PC-9 (cell line): ENCODE data around the gene NEURL2. TPM values are rescaled to one million over a fixed set of nuclear protein-coding genes. Genes with fewer than 3 reads are reported as not detected.

Experiments used
- BruUV-seq: library from RNA; stranded (reverse); fragments of 400-500 nt; replicated peaks from 2 replicates; lab custom pipeline; 2021; lab: Mats Ljungman, UMichigan
- CTCF ChIA-PET: fragments of 300-600 bp; sonication (Branson Sonifier 250); formaldehyde crosslinking; loops from one replicate; lab custom pipeline; 2022; ENCODE audit warnings: antibody characterized with exemption; lab: Charles Lee
- POLR2A ChIA-PET: fragments of 300-600 bp; sonication (Branson Sonifier 250); formaldehyde crosslinking; loops from one replicate; lab custom pipeline; 2022; ENCODE audit warnings: antibody characterized with exemption; ENCODE audit not compliant: unreplicated experiment; lab: Charles Lee
- DNase-seq, 2 experiments: peaks; one replicate each; pipeline versions ENCODE4 v3.0.0 to v3.0.0-alpha.2; 2015 to 2022; ENCODE audit warnings: mixed read lengths in 1 of 2
- H2AFZ ChIP-seq: fragments of 200-600 bp; sonication (generic); 2 replicates; pipeline ENCODE4 v1.8.1; 2017; ENCODE audit warnings: antibody characterized with exemption
- H3F3A ChIP-seq: fragments of 200-600 bp; sonication (generic); 2 replicates; pipeline ENCODE4 v1.8.1; 2017; ENCODE audit warnings: antibody characterized with exemption, mild to moderate bottlenecking, low read depth; ENCODE audit not compliant: insufficient read depth
- H3K27ac ChIP-seq: fragments of 200-600 bp; sonication (generic); 2 replicates; pipeline ENCODE4 v1.6.1; 2016; ENCODE audit warnings: mixed run types
- H3K27me3 ChIP-seq: fragments of 200-600 bp; sonication (generic); 2 replicates; pipeline ENCODE4 v1.6.1; 2016; ENCODE audit warnings: low read depth, mixed run types; ENCODE audit not compliant: insufficient read depth
- H3K36me3 ChIP-seq: fragments of 200-600 bp; sonication (generic); 2 replicates; pipeline ENCODE4 v1.6.1; 2016; ENCODE audit warnings: low read depth, mixed run types
- H3K4me1 ChIP-seq: fragments of 200-600 bp; sonication (generic); replicated peaks from 2 replicates; pipeline ENCODE4 v1.6.1; 2016; ENCODE audit warnings: mixed run types; ENCODE audit not compliant: insufficient read depth
- H3K4me2 ChIP-seq: fragments of 200-600 bp; sonication (generic); 2 replicates; pipeline ENCODE4 v1.6.1; 2017; ENCODE audit warnings: mixed run types
- H3K4me3 ChIP-seq: fragments of 200-600 bp; sonication (generic); 2 replicates; pipeline ENCODE4 v1.6.1; 2016; ENCODE audit warnings: mixed run types
- H3K79me2 ChIP-seq: fragments of 200-600 bp; sonication (generic); 2 replicates; pipeline ENCODE4 v1.6.1; 2017; ENCODE audit warnings: low read depth, mixed run types
- H3K9me2 ChIP-seq: fragments of 200-600 bp; sonication (generic); 2 replicates; pipeline ENCODE4 v1.8.1; 2017; ENCODE audit warnings: mild to moderate bottlenecking; ENCODE audit not compliant: insufficient read depth
- H3K9me3 ChIP-seq: fragments of 200-600 bp; sonication (generic); 2 replicates; pipeline ENCODE4 v1.8.1; 2016; ENCODE audit warnings: low read depth; ENCODE audit not compliant: insufficient read depth
- H4K20me1 ChIP-seq: fragments of 200-600 bp; sonication (generic); 2 replicates; pipeline ENCODE4 v1.8.1; 2017; ENCODE audit not compliant: insufficient read depth
- EZH2 ChIP-seq: fragments of 200-600 bp; sonication (generic); IDR thresholded peaks from 2 replicates; pipeline ENCODE4 v1.8.0; 2017; ENCODE audit warnings: antibody characterized with exemption, low read depth
- intact Hi-C: fragments of 100-400 bp; cut with micrococcal nuclease; formaldehyde crosslinking; loops from one replicate; pipeline ENCODE4 v1.10.0; 2022; ENCODE audit not compliant: unreplicated experiment
- total RNA-seq: library from RNA; stranded (reverse); gene quantifications from 2 replicates; pipeline ENCODE4 v1.2.3, GENCODE V29; 2021
- TF ChIP-seq, protein P1 (sequence below): fragments of 200-600 bp; sonication (generic); conservative IDR thresholded peaks from 2 replicates; pipeline ENCODE4 v1.6.1; 2017; ENCODE audit warnings: mixed run types, antibody characterized with exemption, mild to moderate bottlenecking, moderate library complexity

Gene NEURL2
- total RNA-seq, 1 experiment from 2014 or later, result 6.5 TPM

DNA sequence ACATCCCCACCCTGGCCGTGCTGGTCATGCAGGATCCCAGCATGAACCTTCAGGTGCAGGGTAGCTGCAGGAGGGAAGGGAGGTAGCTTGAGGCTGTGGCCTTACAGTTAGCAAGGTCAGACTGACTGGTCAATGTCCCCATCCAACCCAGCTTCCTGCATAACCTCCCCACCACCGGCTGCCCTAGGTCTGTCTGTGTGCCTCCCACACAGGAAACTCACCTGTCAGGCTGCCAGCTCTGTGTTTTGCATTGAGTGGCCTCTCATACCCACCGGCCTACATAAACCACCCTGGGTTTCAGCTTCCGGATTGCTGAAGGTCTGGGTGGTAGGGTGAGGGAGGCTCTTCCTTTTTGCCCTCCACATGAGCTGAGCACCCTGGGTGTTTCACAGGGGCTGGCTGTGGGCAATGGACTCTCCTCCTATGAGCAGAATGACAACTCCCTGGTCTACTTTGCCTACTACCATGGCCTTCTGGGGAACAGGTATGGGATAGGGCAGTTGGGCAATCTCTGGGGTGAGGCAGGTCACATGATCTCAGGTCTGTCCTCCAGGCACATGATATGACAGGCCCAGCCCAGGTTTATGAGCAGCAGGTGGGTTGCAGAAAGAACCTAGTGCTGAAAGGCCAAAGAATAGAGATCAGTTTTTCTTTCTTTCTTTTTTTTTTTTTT, 2.0 kb upstream of the NEURL2 start:
- BruUV-seq, result no TSS peak
- Histone ChIP-seq H3K27ac (no peak overlapping the region), H3F3A (peaks cover 49% of the 10 kb centered on the region; the same call in 1 of the 2 replicates), H3K27me3 (no peaks in the 10 kb centered on the region), H3K4me3 (no peak overlapping the region), H3K36me3 (peaks cover 22% of the 10 kb centered on the region), H2AFZ (no peak overlapping the region), H3K4me1 (peaks cover 14% of the 10 kb centered on the region; the same call in 1 of the 2 replicates), H3K79me2 (peaks cover 13% of the 10 kb centered on the region), H3K9me2 (no peaks in the 10 kb centered on the region), H3K9me3 (no peaks in the 10 kb centered on the region), H4K20me1 (no peaks in the 10 kb centered on the region), H3K4me2 (peak overlapping the region; percentile 98)
- POLR2A ChIA-PET, result interaction anchor here (0.6 kb wide), 2 partner anchors 36 to 75 kb away, joined by 3 to 4 read pairs; no protein-coding TSS in a partner anchor
- intact Hi-C loops, result loop anchor here (2.0 to 5.0 kb wide), 2 partner anchors 76 to 94 kb away; no protein-coding TSS in a partner anchor
- CTCF ChIA-PET, result interaction anchor here (0.6 kb wide), 1 partner anchor 99 kb away, joined by 3 read pairs; no protein-coding TSS in a partner anchor
- no peak for DNase-seq
- TF ChIP-seq EZH2, result no peak
- TF ChIP-seq, protein P1, sequence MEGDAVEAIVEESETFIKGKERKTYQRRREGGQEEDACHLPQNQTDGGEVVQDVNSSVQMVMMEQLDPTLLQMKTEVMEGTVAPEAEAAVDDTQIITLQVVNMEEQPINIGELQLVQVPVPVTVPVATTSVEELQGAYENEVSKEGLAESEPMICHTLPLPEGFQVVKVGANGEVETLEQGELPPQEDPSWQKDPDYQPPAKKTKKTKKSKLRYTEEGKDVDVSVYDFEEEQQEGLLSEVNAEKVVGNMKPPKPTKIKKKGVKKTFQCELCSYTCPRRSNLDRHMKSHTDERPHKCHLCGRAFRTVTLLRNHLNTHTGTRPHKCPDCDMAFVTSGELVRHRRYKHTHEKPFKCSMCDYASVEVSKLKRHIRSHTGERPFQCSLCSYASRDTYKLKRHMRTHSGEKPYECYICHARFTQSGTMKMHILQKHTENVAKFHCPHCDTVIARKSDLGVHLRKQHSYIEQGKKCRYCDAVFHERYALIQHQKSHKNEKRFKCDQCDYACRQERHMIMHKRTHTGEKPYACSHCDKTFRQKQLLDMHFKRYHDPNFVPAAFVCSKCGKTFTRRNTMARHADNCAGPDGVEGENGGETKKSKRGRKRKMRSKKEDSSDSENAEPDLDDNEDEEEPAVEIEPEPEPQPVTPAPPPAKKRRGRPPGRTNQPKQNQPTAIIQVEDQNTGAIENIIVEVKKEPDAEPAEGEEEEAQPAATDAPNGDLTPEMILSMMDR, result no peak

DNA sequence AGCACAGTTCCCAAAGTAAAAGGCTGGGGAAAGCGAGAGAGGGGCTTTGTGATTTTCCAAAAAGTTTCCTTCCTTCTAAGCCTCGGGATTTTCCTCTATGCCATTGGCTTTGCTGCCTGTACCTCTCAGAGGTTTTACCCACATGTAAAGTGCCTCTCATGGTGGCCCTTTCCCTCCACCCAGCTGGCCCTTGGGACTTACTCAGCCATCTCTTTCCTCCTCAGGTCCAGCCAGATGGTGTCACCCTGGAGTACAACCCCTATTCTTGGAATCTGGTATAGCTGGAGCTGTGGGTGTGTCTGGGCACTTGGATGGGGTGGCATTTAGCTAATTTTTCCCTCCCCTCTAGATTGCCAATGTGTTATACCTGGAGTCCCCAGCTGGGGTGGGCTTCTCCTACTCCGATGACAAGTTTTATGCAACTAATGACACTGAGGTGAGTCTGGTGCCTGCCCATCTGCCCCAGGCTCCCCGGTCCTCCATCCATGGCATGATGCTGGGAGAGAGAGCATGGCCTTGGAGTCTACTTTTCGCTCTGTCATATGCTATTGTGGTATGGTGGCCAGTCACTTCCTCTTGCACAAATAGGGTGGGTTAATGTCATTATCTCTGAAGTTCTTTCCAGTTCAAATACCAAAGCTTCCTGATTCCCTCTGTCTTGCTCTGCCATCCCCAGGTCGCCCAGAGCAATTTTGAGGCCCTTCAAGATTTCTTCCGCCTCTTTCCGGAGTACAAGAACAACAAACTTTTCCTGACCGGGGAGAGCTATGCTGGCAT, 1.2 kb upstream of the NEURL2 start:
- intact Hi-C loops, result loop anchor here (2.0 to 5.0 kb wide), 2 partner anchors 75 to 93 kb away; no protein-coding TSS in a partner anchor
- H3K9me2 ChIP-seq, result no peaks in the 10 kb centered on the region
- H3K27me3 ChIP-seq, result no peaks in the 10 kb centered on the region
- H3K27ac ChIP-seq, result no peak overlapping the region
- no peaks in the 10 kb centered on the region for H4K20me1 ChIP-seq
- peak overlapping the region; percentile 82 for H3K4me3 ChIP-seq
- peaks cover 53% of the 10 kb centered on the region; the same call in 1 of the 2 replicates for H3F3A ChIP-seq
- peaks cover 14% of the 10 kb centered on the region; the same call in 1 of the 2 replicates for H3K4me1 ChIP-seq
- H2AFZ ChIP-seq, result peak overlapping the region; percentile 99
- peak overlapping the region; percentile 98 for H3K4me2 ChIP-seq
- H3K79me2 ChIP-seq, result peaks cover 13% of the 10 kb centered on the region
- CTCF ChIA-PET, result no interaction called here
- POLR2A ChIA-PET, result interaction anchor here (0.6 to 0.7 kb wide), 4 partner anchors 37 to 75 kb away, joined by 3 to 8 read pairs (median 6); no protein-coding TSS in a partner anchor
- TF ChIP-seq EZH2, result no peak
- TF ChIP-seq, protein P1, result 0 out of 2 replicates have a peak, but pooled peaks have one; percentile 42
- H3K9me3 ChIP-seq, result no peaks in the 10 kb centered on the region
- BruUV-seq, result TSS peak; percentile 22
- peak; percentile 39 to 59 for DNase-seq
- peaks cover 20% of the 10 kb centered on the region for H3K36me3 ChIP-seq
